ENCODE measurements around the gene EFNB1.

- TF ChIP-seq CTCF (conservative IDR thresholded peaks at IDR 0.05; ENCODE audit: low read depth in 2 of 2) (no peak), CREB1 (CRISPR knock-in tag; IDR thresholded peaks at IDR 0.05; ENCODE audit: low read depth) (no peak), ETS1 (IDR thresholded peaks at IDR 0.05) (no peak)
These were observed 18.4 kb downstream of the EFNB1 start for GRCh38 chrX:68847172-68847571.

Measured in GM23338 (cell line).